GM12801 (cell line): ENCODE results near the gene NBEAL2.

ENCODE experiments used
- CTCF ChIP-seq: IDR thresholded peaks from one replicate; pipeline ENCODE4 v1.5.1; 2011; ENCODE audit warnings: control low read depth; ENCODE audit not compliant: insufficient read length; ENCODE audit errors: extremely low read depth

The NBEAL2 gene

GRCh38 chr3:46996689-46997452 lies 17.4 kb downstream of the NBEAL2 start:
- TF ChIP-seq CTCF, result no peak

GRCh38 chr3:46997453-46998091 lies 18.1 kb downstream of the NBEAL2 start:
- TF ChIP-seq CTCF, result no peak

- TF ChIP-seq CTCF, result no peak
These were observed 18.8 kb downstream of the NBEAL2 start for GRCh38 chr3:46998121-46998851.

GRCh38 chr3:46998852-46999515 lies 19.5 kb downstream of the NBEAL2 start:
- TF ChIP-seq CTCF, result no peak

- no peak for TF ChIP-seq CTCF
These were observed 20.2 kb downstream of the NBEAL2 start for GRCh38 chr3:46999516-47000197.

- TF ChIP-seq CTCF, result no peak
These were observed 20.8 kb downstream of the NBEAL2 start for GRCh38 chr3:47000198-47000815.
